Activated CD4-positive, alpha-beta T cell treated with anti-CD3 and anti-CD28 coated beads, Interleukin-2, amount 50 U/mL, for 16 hours (primary cell): ENCODE measurements around the gene CADM1.

ENCODE experiments used
- DNase-seq: peaks from one replicate; pipeline ENCODE4 v3.0.0-alpha.2; 2020

CADM1 gene

GRCh38 chr11:115515647-115516395 lies 11.6 kb upstream of the CADM1 start:
- DNase-seq, result no peak

DNA sequence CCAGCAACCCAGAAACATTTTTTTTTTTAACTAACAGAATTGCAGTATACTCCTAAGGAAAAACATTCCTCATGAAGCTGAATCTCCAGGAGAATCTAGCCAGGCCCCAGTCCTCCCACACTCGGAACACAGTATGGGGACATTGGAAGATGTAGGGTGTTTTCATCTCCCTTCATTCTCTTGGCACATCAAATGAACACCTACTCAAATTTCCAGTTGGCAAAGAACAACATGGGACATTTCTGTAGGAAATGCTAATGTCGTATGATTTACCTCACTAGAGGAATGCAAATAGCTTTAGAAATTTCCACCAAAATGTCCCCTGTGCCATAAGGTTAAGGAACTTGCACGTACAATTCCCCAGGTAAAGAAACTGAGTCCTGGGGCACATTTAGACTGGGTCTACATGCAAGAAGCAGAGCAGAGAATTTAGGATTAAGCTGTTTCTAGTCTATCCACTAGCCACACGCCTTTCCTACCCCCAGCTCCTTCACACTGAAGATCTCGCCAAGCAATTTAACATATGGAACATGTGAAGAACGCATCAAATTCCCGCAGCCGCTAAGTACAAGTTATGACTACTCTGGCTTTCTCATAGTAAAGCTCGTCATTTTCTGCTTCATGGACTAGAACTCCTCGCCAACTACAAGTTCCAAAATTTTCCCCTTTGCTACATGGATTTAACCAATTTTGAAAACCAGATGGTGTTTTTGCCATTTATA lies 2.9 kb upstream of the CADM1 start:
- no peak for DNase-seq

DNA sequence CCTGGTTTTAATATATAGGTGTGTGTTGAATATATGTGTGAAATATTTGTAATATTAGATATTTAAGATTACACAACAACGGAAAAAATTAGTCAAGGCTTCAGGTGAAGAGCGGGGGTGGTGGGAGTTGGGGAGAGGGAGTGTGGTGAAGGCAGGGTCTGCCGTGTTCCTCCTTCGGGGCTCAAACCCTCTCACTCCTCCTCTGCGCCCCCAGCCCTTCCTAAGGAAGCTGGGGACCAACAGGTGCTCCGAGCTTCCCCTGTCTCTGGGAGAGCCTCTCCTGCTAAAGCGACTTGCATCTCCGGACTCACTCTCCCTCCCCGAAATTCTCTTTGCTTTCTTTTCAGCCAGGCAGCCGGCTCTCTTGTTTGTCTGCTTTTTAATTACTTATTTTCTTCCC lies 960 bp upstream of the CADM1 start:
- no peak for DNase-seq

GRCh38 chr11:115503886-115504275 lies 334 bp downstream of the CADM1 start:
- DNase-seq, result no peak

DNA sequence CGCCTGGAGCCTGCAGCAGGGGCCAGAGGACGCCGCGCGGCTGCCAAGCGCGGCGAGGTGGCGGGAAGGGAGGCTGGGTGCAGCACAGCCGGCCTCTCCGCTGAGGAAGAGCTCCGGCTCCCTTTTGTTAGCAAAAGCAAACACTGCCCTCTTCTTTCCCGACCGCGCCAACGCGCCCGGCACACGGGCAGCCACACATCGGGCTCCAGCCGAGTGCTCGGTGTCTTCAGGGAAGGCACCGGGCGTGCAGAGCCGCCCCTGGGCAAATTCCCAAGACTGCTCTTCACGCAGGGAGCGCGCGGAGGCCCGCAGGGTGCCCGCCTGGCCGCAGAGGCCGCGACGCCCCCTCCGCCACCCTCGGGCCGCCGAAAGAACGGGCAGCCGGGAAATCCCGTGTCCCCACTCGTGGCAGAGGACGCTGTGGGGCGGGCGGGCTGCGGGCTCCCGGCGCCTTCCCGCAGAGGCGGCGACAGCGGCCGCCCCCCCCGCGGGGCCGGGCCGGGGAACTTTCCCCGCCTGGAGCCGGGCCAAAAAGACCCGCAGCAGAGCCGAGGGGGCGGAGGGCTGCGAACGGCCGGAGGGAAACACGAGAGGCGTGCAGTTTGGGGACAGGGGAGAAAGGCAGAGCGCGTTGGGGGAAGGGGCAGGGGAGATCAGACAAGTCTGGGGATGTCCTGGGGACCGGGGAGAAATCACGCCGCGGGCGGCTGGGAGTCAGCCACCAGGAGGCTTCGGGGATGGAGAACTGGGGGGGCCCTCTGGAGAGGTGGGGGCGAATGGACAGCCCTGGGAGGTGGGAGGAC lies 931 bp downstream of the CADM1 start:
- DNase-seq, result peak; percentile 27

- DNase-seq, result no peak
Measured at GRCh38 chr11:115502636-115503082, 1.6 kb downstream of the CADM1 start.

- DNase-seq, result peak; percentile 61
Measured at GRCh38 chr11:115501893-115502589, 2.2 kb downstream of the CADM1 start.

DNA sequence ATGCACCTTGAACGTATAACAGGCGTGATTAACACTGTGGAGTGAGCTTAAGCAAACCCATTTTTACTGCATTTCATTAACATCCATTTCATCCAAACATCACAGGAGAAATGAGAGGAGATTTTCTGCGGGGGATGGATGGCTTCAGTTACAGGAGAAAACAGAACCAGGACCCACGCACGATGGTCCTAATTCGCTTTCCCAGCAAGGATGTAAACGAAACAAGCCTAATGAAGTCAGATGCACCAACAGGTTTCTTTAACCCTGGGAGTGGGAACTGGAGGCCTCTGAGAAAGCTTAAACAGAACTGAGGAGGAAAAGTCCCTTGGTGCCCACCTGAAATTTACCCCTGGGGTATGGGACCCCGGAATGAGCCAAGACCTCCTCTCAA lies 2.7 kb downstream of the CADM1 start:
- no peak for DNase-seq

DNA sequence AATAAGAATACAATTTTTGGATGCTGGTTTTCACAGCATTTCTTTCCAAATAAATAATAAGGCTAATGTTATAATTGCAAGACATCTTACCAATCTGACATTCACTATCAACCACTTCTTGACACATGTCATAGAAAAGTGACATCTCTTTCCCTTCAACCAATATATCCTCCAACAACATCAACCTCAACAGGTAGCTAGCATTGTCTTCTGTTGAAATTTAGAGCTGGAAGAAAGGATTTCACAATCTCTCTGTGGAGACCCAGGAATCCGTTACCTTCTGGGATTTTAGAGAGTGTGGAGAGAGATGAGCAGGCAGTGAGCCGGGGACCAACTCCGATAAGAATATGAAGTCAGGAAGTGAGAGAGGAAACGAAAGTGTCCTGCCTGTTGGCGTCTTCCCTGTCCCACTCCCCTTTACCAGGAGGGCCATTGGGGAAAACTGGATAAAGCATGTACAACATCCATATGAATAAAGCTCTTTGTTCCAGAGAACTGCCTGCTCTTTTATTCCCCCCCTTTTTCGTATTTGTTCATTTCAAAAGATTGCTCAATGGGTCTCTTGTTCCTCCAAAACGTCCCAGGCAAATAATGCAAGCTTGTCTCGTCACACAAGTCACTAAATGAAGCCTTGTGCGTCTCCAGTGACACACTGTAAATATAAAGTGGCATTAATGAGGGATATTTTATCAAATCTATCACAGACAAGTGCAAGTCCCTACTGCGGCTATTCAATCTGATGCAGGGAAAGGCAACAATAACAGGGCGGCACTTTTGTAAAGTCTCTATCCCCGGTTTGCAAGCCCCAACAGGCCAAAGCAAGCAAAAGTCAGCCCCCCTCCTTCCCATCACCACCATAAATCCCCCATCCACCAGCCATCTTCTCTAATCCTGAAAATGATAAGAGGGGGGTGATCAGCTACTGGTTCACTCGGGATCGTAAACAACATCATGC lies 3.4 kb downstream of the CADM1 start:
- no peak for DNase-seq

DNA sequence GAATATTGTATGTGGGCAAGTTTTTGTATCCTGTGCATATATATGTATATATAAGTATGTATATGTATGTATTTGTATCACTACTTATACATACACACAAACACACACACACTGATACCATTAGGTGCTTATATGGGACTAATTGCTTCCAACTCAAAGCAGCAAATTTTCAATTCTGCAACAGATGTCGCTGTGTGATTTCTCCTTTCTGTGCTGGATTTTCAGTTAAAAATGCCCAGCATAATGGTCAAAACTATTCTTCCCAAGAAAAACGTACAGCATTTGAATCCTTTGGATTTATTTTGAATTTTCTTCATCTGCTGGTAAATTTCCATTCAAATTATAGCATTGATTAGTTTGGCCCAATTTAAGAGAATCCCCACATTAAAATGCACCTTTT lies 4.3 kb downstream of the CADM1 start:
- DNase-seq, result no peak

DNA sequence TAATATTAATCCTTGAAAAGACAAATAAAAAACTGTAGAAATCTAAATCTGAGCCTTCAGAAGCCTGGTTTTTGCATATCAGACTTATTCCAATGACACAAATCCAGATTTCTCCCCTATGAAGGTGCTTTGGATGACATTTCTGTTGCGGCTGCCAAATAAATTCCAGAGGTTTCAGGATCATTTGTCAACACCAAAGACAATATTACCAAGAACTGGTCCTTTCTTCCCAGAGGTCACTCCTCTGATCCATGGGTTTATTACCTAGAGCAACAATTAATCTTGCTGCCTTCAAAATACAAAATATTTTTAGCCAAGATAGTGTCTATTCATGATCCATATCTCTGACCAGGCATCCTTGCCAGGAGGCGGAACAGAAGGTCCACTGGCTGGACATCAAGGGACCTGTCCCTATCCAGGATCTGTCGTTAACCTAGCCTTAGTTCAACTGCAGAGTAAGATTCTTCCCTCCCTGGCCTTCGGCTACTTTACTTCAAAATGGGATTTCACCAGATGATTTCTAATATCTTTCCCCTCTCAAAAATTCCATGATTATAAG lies 4.9 kb downstream of the CADM1 start:
- no peak for DNase-seq

GRCh38 chr11:115498354-115498753 lies 5.9 kb downstream of the CADM1 start:
- no peak for DNase-seq

DNA sequence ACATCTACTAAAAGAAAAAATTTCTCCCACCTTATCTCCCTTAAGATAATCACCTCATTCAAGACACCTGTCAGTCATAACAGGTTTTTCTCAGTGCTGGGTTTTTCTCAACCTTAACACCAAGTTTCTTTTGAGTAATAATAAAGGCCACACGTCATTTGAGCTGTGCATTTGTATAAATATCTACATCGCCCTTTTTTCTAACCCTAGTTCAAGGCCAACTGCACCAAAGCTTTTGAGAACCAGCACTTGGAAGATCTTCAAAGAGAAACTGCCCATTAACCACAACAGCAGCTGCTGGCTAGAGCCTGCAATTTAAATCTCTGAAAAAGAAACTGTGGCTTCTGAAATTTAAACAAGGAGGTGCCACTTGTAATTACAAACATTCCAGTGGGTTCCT lies 6.9 kb downstream of the CADM1 start:
- no peak for DNase-seq

- DNase-seq, result no peak
Measured at GRCh38 chr11:115496892-115497291, 7.3 kb downstream of the CADM1 start.

DNA sequence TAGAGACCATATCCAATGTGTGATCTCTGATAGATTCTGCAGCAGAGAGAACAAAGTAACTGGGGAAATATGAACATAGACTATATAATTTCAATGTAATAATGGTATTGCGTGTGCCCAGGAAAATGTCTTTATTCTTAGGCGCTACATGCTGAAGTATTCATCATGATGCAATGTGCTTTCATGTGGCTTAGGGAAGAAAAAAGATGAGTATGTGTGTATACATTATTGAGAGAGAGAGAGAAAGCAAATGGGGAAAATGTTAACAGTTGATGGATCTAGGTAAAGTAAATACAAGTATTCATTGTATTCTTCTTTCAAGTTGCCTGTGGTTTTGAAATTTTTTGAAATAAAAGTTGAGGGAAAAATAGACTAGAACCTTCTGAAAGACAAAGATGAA lies 10.3 kb downstream of the CADM1 start:
- DNase-seq, result no peak

- DNase-seq, result no peak
Measured at GRCh38 chr11:115493488-115493887, 10.7 kb downstream of the CADM1 start.

- DNase-seq, result no peak
Measured at GRCh38 chr11:115489466-115489865, 14.7 kb downstream of the CADM1 start.

DNA sequence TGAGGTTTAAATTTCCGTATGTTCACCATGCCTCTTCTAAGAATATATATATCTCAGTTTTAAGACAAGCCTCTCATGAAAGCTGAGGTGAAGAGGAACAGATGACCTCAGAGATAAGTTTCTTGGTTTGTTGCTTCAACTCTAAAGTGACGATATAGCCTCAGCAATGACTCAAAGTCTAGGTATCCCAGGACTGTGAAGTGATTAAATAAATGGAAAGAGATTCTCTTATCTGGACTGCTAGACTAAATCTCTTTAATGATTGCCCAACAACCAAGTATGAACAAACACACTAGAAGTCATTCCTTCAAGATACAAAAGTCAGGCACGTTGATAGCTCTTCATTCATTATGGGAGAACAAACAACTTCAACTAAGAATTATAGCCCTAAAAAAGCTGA lies 15.3 kb downstream of the CADM1 start:
- no peak for DNase-seq

GRCh38 chr11:115481528-115481927 lies 22.7 kb downstream of the CADM1 start:
- DNase-seq, result no peak

GRCh38 chr11:115480611-115481010 lies 23.6 kb downstream of the CADM1 start:
- DNase-seq, result no peak

- DNase-seq, result no peak
Measured at GRCh38 chr11:115477410-115477809, 26.8 kb downstream of the CADM1 start.
